GM19397 (cell line): Measurements from ENCODE around the gene TCF12.
"Not testable (repeated sequence)": the region's sequence is repeated elsewhere in the genome, so short reads cannot be mapped to it uniquely, and the experiment has no call there.

ENCODE experiments used
- ATAC-seq: cut with Tn5 transposase; IDR thresholded peaks from one replicate; pipeline ENCODE4 v1.9.1; 2021; ENCODE audit warnings: mild to moderate bottlenecking, moderate library complexity; ENCODE audit not compliant: unreplicated experiment

Gene TCF12

GRCh38 chr15:56973463-56973862, 55.0 kb downstream of the TCF12 start:
- ATAC-seq: no peak

DNA sequence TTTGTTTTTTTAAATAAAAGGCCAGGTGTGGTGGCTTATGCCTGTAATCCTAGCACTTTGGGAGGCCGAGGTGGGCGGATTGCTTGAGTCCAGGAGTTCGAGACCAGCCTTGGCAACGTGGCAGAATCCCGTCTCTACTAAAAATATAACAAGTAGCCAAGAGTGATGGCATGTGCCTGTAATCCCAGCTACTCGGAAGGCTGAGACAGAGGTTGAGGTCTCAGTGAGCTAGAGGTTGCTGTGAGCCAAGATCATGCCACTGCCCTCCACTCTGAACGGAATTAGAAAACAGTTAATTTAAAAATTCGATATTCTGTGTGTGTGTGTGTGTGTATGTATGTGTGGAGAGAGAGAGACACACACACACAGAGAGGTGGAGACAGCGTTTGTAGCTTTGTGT, 58.8 kb downstream of the TCF12 start:
- no peak for ATAC-seq

GRCh38 chr15:56978898-56979662, 60.6 kb downstream of the TCF12 start:
- ATAC-seq: no peak

GRCh38 chr15:56980473-56980872, 62.0 kb downstream of the TCF12 start:
- no peak for ATAC-seq

DNA sequence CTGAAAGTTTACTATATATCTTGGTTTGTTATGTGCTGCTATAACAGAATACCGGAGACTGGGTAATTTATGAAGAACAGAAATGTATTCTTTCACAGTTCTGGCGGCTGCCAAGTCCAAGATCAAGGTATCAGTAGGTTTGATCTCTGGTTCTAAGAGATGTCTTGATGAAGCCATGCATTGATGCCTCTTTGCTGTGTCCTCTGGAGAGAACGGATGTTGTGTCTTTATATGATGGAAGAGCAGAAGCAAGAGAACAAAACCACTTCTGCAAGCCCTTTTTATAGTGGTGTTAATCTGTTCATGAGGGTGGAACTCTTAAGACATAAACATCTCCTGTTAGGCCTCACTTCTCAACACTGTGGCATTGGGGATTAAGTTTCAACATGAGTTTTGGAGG, 62.7 kb downstream of the TCF12 start:
- no peak for ATAC-seq

GRCh38 chr15:56982987-56983386, 64.5 kb downstream of the TCF12 start:
- ATAC-seq: no peak

- no peak for ATAC-seq
These were observed 66.4 kb downstream of the TCF12 start for GRCh38 chr15:56984681-56985481.

DNA sequence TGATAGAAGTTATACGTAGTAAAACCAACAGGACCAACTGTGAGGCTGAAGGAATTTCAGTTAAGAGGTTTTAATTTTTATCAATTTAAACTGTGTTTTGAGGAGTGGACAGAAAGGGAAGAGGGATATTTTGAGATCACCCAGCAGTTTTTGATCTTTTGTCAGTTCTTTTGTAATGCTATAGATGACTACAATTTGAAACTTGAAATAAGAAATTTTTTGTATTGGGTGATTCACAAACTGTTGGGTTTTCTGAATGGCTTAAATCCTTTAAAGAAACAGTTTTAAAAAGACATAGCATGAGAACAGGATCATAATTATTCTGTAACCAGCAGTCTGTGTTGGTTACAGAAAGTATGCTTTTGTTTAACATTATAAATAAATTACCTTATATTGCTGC, 67.4 kb downstream of the TCF12 start:
- ATAC-seq: no peak

DNA sequence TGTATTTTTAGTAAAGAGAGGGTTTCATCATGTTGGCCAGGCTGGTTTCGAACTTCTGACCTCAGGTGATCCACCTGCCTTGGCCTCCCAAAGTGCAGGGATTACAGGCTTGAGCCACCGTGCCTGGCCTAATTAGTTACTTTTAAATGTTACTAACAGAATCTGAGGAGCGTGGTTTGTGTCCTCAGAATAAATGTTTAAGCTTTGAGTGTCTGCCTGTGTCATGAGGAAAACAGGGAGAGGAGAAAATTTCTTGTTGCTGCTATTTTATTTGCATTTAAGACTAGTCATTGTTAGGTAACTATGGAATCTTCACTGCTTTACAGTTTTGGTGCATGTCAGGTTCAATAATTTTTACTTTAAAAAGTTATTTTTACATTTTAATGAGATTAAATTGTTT, 68.8 kb downstream of the TCF12 start:
- ATAC-seq: no peak

GRCh38 chr15:56988219-56988618, 69.8 kb downstream of the TCF12 start:
- ATAC-seq: no peak

DNA sequence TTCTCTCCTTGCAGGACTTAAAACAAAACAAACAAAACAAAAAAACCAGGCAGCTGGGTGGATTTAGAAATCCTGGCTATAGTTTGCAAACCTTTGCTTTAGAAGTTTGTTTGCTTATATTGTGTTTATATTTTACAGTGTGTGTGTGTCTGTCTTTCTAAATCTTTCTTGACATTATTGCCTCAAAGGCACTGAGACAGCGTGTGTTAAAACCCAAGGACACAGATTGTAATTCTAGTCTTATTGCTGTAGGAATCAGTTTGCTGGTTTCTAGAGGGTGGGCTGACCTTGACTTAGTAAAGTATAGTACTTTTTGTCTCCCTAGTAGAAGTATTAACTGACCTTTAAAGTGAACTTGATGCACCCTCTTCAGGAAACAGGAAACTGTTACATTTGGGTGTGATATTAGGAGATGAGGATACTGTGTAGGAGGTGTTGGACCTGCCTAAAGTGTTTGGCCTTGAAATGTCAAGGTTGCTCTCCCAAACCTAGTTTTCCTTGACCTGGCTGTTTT, 71.0 kb downstream of the TCF12 start:
- no peak for ATAC-seq

DNA sequence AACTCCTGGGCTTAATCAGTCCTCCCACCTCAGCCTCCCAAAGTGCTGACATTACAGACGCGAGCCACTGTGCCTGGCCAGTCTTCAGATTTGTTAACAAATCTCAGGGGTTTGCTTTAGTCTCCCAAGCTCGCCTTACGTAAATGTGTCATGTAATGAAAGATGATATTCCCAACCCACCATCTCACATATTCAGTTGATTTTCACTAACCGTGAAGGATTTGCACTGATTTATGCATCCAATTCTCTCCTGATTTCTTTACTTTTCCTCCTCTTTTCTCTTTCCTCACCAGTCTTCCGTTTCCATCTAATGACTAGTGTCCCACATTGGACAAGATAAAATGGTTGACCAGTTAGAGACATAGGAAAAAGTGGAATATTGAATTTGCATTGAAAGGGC, 72.6 kb downstream of the TCF12 start:
- ATAC-seq: no peak

GRCh38 chr15:56992725-56993124, 74.3 kb downstream of the TCF12 start:
- ATAC-seq: no peak

- ATAC-seq: no peak
These were observed 75.8 kb downstream of the TCF12 start for GRCh38 chr15:56994280-56994679.

GRCh38 chr15:56996093-56996492, 77.6 kb downstream of the TCF12 start:
- ATAC-seq: no peak

DNA sequence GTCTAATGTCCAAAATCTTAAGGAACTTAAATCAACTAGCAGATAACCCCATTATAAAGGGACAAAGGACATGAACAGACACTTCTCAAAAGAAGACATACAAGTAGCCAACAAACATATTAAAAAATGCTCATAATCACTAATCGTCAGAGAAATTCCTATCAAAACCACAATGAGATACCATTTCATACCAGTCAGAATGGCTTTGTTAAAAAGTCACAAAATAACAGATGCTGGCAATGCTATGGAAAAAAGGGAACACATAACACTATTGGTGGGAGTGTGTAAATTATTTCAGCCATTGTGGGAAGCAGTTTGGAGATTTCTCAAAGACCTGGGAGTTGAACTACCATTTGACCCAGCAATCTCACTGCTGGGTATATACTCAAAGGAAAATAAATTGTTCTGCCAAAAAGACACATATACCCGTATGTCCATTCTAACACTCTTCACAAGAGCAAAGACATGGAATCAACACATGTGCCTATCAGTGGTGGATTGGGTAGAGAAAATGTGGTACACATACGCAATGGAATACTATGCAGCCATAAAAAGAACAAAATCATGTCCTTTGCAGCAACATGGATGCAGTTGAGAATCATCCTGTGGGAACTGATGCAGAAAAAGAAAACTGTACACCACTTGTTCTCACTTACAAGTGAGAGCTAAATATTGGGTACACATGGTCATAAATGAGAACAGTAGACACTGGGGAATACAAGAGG, 78.5 kb downstream of the TCF12 start:
- ATAC-seq: no peak

DNA sequence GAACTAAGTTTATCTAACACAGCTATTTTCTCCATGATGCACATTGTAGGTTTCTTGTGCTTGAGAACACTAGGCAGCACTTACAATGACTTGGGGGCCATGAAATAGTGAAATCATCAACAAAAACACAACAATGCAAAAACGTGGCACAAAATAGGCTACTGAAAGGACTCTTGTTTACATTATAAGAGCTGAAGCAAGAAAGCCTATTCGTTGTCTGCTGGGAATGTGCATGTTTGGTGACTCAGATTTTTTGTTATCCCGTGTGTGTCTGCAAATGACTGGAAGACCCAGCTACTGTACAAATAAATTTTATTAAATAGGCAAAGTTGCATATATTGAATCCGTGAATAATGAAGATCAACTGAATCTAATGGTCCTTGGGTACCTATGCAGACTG, 85.0 kb downstream of the TCF12 start:
- ATAC-seq: no peak

- no peak for ATAC-seq
These were observed 86.8 kb downstream of the TCF12 start for GRCh38 chr15:57005244-57005643.

DNA sequence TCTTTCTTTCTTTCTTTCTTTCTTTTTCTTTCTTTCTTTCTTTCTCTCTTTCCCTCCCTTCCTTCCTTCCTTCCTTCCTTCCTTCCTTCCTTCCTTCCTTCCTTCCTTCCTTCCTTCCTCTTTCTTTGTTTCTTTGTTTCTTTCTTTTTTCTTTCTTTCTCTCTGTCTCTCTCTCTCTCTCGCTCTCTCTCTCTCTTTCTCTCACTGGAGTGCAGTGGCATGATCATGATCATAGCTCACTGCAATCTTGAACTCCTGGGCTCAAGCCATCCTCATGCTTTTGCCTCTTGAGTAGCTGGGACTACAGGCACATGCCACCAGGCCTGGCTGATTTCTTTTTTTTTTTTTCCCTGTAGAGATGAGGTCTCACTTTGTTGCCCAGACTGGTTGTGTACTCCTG, 89.4 kb downstream of the TCF12 start:
- ATAC-seq: not testable (repeated sequence)

DNA sequence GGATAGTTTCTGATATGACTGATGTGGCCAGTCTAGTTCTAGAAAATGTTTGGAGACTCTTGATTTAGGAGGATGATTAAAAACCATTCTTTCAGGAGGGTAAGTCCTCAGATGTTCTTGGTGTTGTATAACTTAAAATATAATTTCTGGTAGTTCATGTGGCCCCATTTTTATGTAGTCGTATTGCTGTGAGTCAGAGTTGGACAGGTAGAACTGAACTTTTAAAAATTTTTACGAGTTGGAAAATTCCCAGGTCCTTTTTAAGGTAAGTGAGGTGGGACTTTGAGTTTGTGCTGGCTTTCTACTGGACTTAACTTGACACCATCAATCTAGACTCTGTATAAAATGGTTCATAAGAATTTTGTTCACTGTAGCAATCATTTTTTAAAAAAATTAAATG, 92.3 kb downstream of the TCF12 start:
- no peak for ATAC-seq

GRCh38 chr15:57012556-57012955, 94.1 kb downstream of the TCF12 start:
- ATAC-seq: no peak
